Epidermal melanocyte (primary cell): ENCODE data around the gene DLX5.

ENCODE experiments used
- DNase-seq: peaks from one replicate; pipeline ENCODE4 v3.0.0; 2011; ENCODE audit warnings: low spot score; ENCODE audit not compliant: insufficient read length

The DLX5 gene

DNA sequence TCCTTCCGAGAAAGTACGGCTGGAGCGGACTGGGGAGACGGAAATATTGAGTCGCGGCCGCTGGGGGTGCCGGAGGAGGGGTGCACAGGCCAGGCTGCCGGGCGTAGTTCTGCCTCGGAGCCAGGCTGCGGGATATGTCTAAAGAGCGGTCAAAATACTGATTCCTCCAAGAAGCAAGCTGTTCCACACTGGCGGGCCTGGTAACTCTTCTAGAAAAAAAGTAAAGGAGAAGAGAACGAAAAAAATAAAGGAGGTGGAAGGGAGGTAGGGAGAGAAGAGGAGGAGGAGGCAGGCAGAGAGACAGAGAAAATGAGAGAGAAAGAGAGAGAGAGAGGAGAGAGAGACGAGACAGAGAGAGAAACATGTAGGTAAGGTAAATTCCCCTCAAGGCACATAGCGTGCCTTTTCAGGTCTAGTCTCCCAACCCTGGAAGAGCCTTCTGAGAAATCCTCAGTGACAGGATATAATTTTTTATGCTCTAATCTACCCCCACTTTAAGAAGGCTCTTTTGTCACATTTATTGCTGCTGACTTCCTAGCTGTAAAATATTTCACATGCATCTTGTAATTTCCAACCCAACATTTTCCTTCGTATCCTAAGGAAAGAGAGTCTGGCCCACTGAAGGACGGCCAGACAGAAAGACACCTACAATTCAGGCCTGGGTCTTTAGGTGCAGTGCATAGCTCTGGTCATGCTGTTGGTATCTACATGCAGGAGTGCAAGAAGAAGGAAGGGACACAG lies 5.7 kb downstream of the DLX5 start:
- DNase-seq: no peak

DNA sequence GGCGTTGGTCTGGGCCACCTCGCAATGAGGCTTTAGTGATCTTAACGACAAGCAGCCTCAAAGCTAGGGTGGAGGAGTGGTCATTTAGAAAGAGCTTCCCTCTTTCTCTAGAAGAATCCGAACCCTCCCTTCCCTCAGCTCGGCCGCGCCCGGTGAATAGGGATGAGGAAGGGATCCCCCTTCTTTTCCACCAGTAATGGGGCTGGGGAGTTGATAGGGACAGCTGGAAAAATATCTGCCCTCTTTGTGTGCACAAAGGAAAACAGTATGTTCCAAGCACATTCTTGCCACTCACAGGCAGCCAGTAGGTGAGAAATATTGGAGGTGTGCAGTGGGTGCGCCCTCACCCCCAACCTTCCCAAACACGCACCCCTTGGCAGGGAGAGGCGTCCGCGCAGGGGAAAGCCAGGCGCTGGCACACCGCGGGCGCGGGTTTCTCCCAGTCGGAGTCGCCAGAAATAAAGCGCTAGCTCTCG lies 6.5 kb downstream of the DLX5 start:
- no peak for DNase-seq

DNA sequence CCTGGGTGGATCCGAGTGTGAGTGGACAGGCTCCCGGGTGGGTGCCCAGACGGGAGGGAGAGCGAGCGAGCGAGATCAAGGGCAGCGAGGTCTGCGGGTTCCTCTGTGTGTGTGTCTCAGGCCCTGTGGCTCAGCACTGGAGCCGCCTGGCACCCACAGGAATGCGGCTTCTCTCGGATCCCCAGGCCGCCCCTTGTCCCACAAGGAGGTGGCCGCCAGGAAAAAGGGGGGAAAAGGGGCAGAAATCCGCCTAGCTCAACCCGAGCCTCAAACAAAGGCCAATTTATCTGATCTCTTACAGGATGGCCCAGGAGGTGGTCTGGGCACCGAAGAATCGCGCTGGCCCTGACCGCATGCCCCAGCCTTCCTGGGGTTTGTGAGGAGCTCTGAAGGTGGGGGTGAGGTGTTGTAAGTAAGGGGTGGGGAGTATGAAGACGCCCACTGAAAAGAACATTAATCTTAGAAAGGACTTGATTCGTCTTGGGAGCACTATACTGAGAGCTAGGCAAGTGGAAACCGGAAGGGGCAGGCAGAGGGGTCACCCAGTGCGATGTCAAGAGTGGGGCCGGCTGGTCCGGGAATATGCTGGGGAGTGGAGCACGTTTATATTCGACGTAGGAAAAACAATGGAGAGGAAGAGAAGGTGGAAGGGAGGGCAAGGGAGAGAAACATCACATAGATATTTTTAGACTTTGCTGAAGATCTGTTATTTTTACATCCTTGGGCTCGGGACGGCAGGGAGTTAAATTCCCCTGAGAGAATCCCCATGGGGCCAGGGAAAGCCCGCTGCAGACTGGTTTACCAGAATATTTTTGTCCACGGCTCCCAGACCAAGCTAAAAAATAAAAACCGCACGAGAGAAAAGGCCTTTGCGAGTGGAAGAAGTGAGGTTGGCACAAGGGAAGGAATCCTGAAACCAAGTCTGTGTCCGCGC lies 7.2 kb downstream of the DLX5 start:
- no peak for DNase-seq

DNA sequence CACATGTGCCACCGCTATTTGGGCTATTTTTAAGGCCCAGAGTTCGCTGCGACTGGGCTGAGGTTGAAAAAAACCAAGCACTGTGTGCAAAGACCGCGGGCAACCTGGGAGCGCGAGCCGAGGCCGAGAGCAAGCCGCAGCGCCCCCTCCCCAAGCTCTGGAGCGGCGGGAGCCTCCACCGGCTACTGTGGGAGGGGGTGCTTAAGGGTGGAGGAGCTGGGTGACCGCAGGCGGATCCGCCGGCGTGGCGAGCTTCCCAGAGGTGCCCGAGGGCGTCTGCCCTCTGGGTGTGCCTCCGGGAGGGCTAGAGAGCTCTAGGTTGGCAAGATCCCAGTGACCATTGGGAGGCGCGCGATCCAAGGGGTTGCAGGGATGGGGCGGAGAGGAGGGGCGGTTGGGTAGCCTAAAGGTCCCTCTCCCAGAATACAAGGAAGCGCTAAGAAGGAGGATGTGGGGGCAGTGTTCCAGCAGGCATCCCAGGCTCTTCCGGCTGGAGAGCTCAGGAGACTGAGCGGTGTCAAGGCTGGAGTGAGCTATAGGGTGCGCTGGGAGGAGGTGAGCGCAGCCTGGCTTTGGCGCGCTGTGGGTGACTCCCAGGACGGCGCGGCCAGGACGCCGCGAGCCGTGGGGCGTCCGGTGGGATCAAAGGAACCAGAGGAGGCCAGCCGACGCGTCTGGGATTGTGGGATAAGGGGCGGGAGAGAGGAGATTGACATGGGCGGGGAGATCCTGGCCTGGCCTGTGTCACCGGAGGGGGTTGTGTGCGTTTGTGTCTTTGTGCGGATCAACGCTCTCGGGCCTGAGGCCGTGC lies 8.0 kb downstream of the DLX5 start:
- peak; percentile 14 for DNase-seq

- DNase-seq: peak; percentile 14
Measured at GRCh38 chr7:97015756-97016380, 8.8 kb downstream of the DLX5 start.

DNA sequence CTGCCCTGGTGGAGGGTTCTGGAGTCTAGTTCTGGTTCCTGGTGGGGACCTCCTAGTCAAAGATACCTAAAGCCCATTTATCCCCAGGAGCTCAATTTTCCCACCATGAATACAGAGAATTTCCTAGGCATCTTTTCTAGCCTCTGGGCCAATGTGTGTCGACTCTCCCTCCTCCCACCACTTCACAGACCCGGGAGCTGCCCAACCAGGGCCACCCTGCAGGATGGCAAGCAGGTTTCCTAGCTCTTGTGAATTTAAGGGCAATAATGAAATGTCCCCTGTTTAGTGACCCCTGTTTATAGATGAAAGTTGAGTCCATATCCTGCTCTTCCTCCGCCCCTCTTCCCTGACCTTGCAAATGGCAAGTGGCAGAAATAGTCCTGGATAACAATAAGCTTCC lies 9.4 kb downstream of the DLX5 start:
- DNase-seq: no peak

- DNase-seq: no peak
Measured at GRCh38 chr7:97014145-97014750, 10.4 kb downstream of the DLX5 start.

DNA sequence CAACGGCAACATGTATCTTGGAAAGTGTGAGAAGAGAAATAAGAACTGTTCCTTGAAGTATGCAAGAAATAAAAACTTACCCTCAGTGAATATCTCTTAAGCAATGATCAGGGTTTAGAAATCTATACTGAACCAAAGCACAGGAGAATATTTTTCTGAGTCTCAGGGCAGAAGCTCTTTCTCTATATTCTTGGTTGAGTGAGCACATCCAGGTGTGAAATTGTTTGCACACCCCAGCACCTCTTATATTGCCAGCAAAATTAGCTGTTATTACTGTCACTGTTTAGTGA lies 10.8 kb downstream of the DLX5 start:
- no peak for DNase-seq

GRCh38 chr7:97013134-97013844 lies 11.3 kb downstream of the DLX5 start:
- no peak for DNase-seq

GRCh38 chr7:97012365-97013133 lies 12.1 kb downstream of the DLX5 start:
- DNase-seq: no peak

GRCh38 chr7:97011536-97012364 lies 12.9 kb downstream of the DLX5 start:
- no peak for DNase-seq

DNA sequence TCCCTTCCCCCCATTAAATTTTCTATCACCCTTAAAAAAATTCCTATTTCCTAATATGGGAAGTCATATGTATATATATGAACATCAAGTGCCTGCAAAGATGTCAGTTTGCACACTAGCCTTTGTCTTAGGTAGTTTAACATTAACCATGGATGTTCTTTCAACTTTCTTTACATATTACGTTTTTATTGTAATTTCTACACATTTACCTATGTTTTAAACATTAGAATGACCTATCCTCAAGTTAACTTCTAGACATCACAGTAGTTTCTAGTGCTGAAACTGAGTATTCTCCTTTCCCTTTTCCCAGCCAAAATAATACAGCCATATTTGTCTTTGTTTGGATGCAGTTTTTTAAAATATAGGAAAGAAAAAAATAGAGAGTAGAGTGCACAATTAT lies 13.5 kb downstream of the DLX5 start:
- no peak for DNase-seq

GRCh38 chr7:97009753-97010732 lies 14.6 kb downstream of the DLX5 start:
- no peak for DNase-seq

GRCh38 chr7:97008275-97008917 lies 16.2 kb downstream of the DLX5 start:
- no peak for DNase-seq

- no peak for DNase-seq
Measured at GRCh38 chr7:97007583-97007861, 17.1 kb downstream of the DLX5 start.

DNA sequence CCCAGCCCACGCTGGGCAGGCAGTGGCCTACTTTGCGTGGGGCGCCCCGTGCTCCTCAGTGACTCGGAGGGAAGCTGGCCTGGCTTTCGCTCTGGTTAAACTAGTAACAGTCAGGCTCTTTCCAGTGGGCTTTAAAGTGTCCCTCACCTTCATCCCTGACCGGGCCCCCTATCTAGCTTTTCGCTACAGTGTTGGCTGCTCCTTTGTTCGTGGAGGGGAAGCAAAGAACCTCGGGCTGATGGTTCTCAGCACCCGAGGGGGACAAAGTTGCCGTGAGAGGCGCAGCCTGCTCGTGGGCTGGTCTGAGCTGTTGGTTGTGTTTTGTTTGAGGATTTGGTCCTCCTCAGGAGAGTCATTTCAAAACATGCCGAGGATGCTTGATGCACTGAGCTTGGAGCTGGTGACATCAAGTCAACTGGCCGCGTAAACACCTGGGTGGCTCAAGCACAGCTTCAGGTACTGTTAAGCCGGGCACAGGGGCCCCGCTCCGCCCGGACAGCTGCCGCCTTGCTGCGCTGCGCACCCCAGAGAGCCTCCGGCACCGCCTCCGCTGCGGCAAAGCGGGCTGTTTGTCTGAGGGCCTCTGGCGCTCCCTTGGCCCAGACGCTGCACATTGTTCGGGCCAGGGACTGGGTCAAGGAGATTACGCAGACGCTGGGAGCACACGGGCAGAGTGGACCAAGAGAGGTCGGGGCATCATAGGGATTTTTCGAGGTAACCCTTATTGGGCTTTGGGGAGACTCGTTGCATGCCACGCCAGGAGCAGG lies 17.6 kb downstream of the DLX5 start:
- no peak for DNase-seq
